Cardiac muscle cell (in vitro differentiated cells and primary cell): Measurements from ENCODE around the gene REN. TPM values are rescaled to one million over a fixed set of nuclear protein-coding genes. Genes with fewer than 3 reads are reported as not detected.

Experiments used
- DNase-seq, 2 donors: peaks; one replicate each; pipeline versions ENCODE4 v3.0.0 to v3.0.0-alpha.2; 2010 to 2017; ENCODE audit warnings: low read depth in 1 of 2, low spot score in 1 of 2
- H3K27ac ChIP-seq: fragments of 200-600 bp; sonication (generic); 2 replicates; pipeline ENCODE4 v1.5.1; 2016
- H3K27me3 ChIP-seq: fragments of 200-600 bp; sonication (generic); 2 replicates; pipeline ENCODE4 v1.6.0; 2016; ENCODE audit warnings: control low read depth
- H3K36me3 ChIP-seq: fragments of 200-600 bp; sonication (generic); 2 replicates; pipeline ENCODE4 v1.5.1; 2016; ENCODE audit warnings: control low read depth
- H3K4me1 ChIP-seq: fragments of 200-600 bp; sonication (generic); 2 replicates; pipeline ENCODE4 v1.8.1; 2017; ENCODE audit warnings: low read depth, mild to moderate bottlenecking, mixed run types
- H3K4me3 ChIP-seq: fragments of 200-600 bp; sonication (generic); 2 replicates; pipeline ENCODE4 v1.5.1; 2016; ENCODE audit warnings: mild to moderate bottlenecking
- H3K9me3 ChIP-seq: fragments of 200-600 bp; sonication (generic); 2 replicates; pipeline ENCODE4 v1.5.1; 2017; ENCODE audit warnings: low read depth, mild to moderate bottlenecking, control low read depth
- polyA plus RNA-seq: library from polyadenylated mRNA; unstranded; fragments of >200 nt; fragmentation: Nextera tagmentation; extraction: Ambion mirVana; gene quantifications from 2 replicates; pipeline ENCODE4 v1.2.1, GENCODE V29; 2016
- total RNA-seq: library from RNA; depleted of rRNA; stranded (reverse); fragments of >200 nt; gene quantifications from 2 replicates; pipeline ENCODE4 v1.2.3, GENCODE V29; 2016
- TF ChIP-seq, protein P1 (sequence below): IDR thresholded peaks from 2 replicates; pipeline ENCODE4 v1.5.1; 2012; ENCODE audit warnings: low read depth, mild to moderate bottlenecking, low read length

Gene REN
- total and polyA plus RNA-seq, 2 experiments from 2014 or later: 3.5 TPM; not detected in 1

DNA sequence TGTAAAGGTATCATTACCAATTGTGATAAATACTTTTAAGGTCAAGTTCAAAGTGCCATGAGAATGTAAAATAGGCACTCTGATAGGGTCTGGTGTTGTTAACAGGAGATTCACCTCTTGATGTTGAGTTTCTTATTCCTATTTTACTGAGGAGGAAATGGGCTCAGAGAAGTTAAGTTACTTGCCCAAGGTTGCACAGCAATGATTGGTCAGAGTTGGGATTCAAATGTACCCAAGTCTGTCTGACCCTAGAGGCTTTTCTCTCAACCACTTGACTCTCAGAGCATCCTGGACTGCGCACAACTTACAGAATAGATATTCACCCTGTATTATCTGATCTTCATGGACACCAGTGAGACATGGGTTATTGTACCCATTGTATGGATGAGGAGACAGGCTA, 59.3 kb downstream of the REN start:
- H3K9me3 ChIP-seq: no peaks in the 10 kb centered on the region
- no peak for DNase-seq
- no peaks in the 10 kb centered on the region for H3K27me3 ChIP-seq
- H3K27ac ChIP-seq: no peak overlapping the region
- TF ChIP-seq, protein P1, sequence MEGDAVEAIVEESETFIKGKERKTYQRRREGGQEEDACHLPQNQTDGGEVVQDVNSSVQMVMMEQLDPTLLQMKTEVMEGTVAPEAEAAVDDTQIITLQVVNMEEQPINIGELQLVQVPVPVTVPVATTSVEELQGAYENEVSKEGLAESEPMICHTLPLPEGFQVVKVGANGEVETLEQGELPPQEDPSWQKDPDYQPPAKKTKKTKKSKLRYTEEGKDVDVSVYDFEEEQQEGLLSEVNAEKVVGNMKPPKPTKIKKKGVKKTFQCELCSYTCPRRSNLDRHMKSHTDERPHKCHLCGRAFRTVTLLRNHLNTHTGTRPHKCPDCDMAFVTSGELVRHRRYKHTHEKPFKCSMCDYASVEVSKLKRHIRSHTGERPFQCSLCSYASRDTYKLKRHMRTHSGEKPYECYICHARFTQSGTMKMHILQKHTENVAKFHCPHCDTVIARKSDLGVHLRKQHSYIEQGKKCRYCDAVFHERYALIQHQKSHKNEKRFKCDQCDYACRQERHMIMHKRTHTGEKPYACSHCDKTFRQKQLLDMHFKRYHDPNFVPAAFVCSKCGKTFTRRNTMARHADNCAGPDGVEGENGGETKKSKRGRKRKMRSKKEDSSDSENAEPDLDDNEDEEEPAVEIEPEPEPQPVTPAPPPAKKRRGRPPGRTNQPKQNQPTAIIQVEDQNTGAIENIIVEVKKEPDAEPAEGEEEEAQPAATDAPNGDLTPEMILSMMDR: no peak
- no peaks in the 10 kb centered on the region for H3K36me3 ChIP-seq
- H3K4me1 ChIP-seq: no peaks in the 10 kb centered on the region
- no peak overlapping the region for H3K4me3 ChIP-seq

DNA sequence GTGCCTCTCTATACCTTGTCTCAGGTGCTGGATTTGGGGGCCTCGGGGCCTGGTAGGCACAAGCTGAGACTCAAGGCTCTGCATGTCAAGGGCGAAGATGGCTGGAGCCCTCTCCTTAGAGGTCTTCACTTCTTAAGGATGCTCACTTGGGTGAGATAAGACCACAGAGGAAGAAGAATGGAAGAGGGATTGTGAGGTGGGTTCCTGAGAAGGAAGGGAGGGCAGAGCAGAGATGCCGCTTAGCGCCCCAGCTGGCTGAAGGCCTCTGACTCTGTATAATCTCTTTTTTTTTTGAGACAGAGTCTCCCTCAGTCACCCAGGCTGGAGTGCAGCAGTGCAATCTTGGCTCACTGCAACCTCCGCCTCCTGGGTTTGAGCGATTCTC, 61.0 kb downstream of the REN start:
- Histone ChIP-seq H3K36me3 (no peaks in the 10 kb centered on the region), H3K9me3 (no peaks in the 10 kb centered on the region), H3K4me3 (no peak overlapping the region), H3K4me1 (no peaks in the 10 kb centered on the region), H3K27me3 (no peaks in the 10 kb centered on the region), H3K27ac (no peak overlapping the region)
- no peak for DNase-seq
- TF ChIP-seq, protein P1: no peak

Other genes starting within 250 kb of the REN start
- 33.8 and 39.7 TPM in 2 replicates for gene SOX13, start 93.2 kb downstream of the REN start, total RNA-seq
- 34.8 and 45.2 TPM in 2 replicates for gene SOX13, start 93.2 kb downstream of the REN start, polyA plus RNA-seq
- gene ETNK2, start 14.3 kb downstream of the REN start, total RNA-seq: 24.7 and 30.4 TPM in 2 replicates
- gene ETNK2, start 14.3 kb downstream of the REN start, polyA plus RNA-seq: 18.0 and 29.9 TPM in 2 replicates
- gene KISS1, start 30.2 kb upstream of the REN start, total RNA-seq: 1.4 and 1.7 TPM in 2 replicates
- gene KISS1, start 30.2 kb upstream of the REN start, polyA plus RNA-seq: 0.21 TPM in 1 of 2 replicates, not detected in the other
- 0.33 and 0.74 TPM in 2 replicates for gene GOLT1A, start 47.7 kb upstream of the REN start, total RNA-seq
- gene GOLT1A, start 47.7 kb upstream of the REN start, polyA plus RNA-seq: 2.6 and 2.8 TPM in 2 replicates
- 44.1 and 71.7 TPM in 2 replicates for gene PLEKHA6, start 193.6 kb upstream of the REN start, total RNA-seq
- gene PLEKHA6, start 193.6 kb upstream of the REN start, polyA plus RNA-seq: 23.1 and 41.6 TPM in 2 replicates
- gene PPP1R15B, start 245.5 kb upstream of the REN start, total RNA-seq: 24.9 and 27.0 TPM in 2 replicates
- gene PPP1R15B, start 245.5 kb upstream of the REN start, polyA plus RNA-seq: 15.7 and 19.8 TPM in 2 replicates